Mesendoderm (in vitro differentiated cells): ENCODE data around the gene CCL19.

Experiments
- DNase-seq: peaks from one replicate; pipeline ENCODE4 v3.0.0; 2013
- H2AK5ac ChIP-seq: 2 replicates; pipeline ENCODE4 v1.6.1; 2013; ENCODE audit warnings: low read length, inconsistent platforms
- H2BK120ac ChIP-seq: 2 replicates; pipeline ENCODE4 v1.6.1; 2013; ENCODE audit warnings: low read depth, mild to moderate bottlenecking, low read length, moderate library complexity, mixed read lengths
- H2BK15ac ChIP-seq: replicated peaks from 2 replicates; pipeline ENCODE4 v1.6.1; 2013; ENCODE audit warnings: low read depth, mild to moderate bottlenecking, moderate library complexity
- H2BK5ac ChIP-seq: 2 replicates; pipeline ENCODE4 v1.6.1; 2013; ENCODE audit warnings: low read length, inconsistent platforms
- H3K18ac ChIP-seq: 2 replicates; pipeline ENCODE4 v1.6.1; 2013; ENCODE audit warnings: mild to moderate bottlenecking, low read length, mixed read lengths
- H3K23ac ChIP-seq: one replicate; pipeline ENCODE4 v1.6.1; 2013; ENCODE audit warnings: low read length
- H3K27ac ChIP-seq: 2 replicates; pipeline ENCODE4 v1.5.1; 2013; ENCODE audit warnings: low read depth, mild to moderate bottlenecking, inconsistent platforms, low read length, moderate library complexity
- H3K27me3 ChIP-seq: 2 replicates; pipeline ENCODE4 v1.6.1; 2013; ENCODE audit warnings: low read length, control low read depth, mild to moderate bottlenecking, inconsistent platforms; ENCODE audit not compliant: insufficient read depth, poor library complexity
- H3K36me3 ChIP-seq: 2 replicates; pipeline ENCODE4 v1.6.1; 2013; ENCODE audit warnings: low read length, inconsistent platforms; ENCODE audit not compliant: control insufficient read depth, insufficient read depth
- H3K4ac ChIP-seq: one replicate; pipeline ENCODE4 v1.6.1; 2013; ENCODE audit warnings: low read depth, mild to moderate bottlenecking, low read length, moderate library complexity
- H3K4me1 ChIP-seq: 2 replicates; pipeline ENCODE4 v1.6.1; 2013; ENCODE audit warnings: low read depth, low read length, inconsistent platforms; ENCODE audit not compliant: control insufficient read depth
- H3K4me2 ChIP-seq: 2 replicates; pipeline ENCODE4 v1.6.1; 2013; ENCODE audit warnings: low read length
- H3K4me3 ChIP-seq: 2 replicates; pipeline ENCODE4 v1.5.1; 2013; ENCODE audit warnings: mild to moderate bottlenecking, low read length
- H3K56ac ChIP-seq: one replicate; pipeline ENCODE4 v1.6.1; 2013; ENCODE audit warnings: low read length
- H3K79me1 ChIP-seq: 2 replicates; pipeline ENCODE4 v1.6.1; 2013; ENCODE audit warnings: low read length, inconsistent platforms
- H3K79me2 ChIP-seq: 2 replicates; pipeline ENCODE4 v1.6.1; 2013; ENCODE audit warnings: mild to moderate bottlenecking, low read length; ENCODE audit not compliant: control insufficient read depth, insufficient read depth
- H3K9ac ChIP-seq: 2 replicates; pipeline ENCODE4 v1.6.1; 2013; ENCODE audit warnings: low read length, inconsistent platforms
- H4K5ac ChIP-seq: one replicate; pipeline ENCODE4 v1.6.1; 2013; ENCODE audit warnings: low read length
- H4K8ac ChIP-seq: one replicate; pipeline ENCODE4 v1.6.1; 2013; ENCODE audit warnings: low read depth, mild to moderate bottlenecking, control low read depth, low read length, moderate library complexity
- WGBS: extraction: QIAGEN DNeasy Blood & Tissue Kit; methylation state at CpG from one replicate; pipeline ENCODE4 v1.1.7; 2013; ENCODE audit warnings: low lambda C conversion rate, missing lambda C conversion rate; ENCODE audit not compliant: insufficient coverage; ENCODE audit errors: extremely low coverage; 5-methylcytosine and 5-hydroxymethylcytosine counted together

The CCL19 gene

GRCh38 chr9:34715639-34716215 is 24.7 kb upstream of the CCL19 start:
- H4K8ac ChIP-seq, result no peak overlapping the region
- no peak for DNase-seq
- no CpG with 5 or more reads among the region's 7 CpGs for WGBS
- no peak overlapping the region for H2BK15ac ChIP-seq
- no peak overlapping the region for H3K23ac ChIP-seq
- H2BK120ac ChIP-seq, result no peak overlapping the region
- no peaks in the 10 kb centered on the region for H3K36me3 ChIP-seq
- no peak overlapping the region for H3K4ac ChIP-seq
- no peak overlapping the region for H3K9ac ChIP-seq
- no peak overlapping the region for H2BK5ac ChIP-seq
- no peak overlapping the region for H3K4me2 ChIP-seq
- no peaks in the 10 kb centered on the region for H3K79me1 ChIP-seq
- no peak overlapping the region for H3K18ac ChIP-seq
- H3K56ac ChIP-seq, result no peak overlapping the region
- no peak overlapping the region for H2AK5ac ChIP-seq
- H3K27ac ChIP-seq, result no peak overlapping the region
- no peak overlapping the region for H4K5ac ChIP-seq
- H3K4me1 ChIP-seq, result no peaks in the 10 kb centered on the region
- no peak overlapping the region for H3K4me3 ChIP-seq
- H3K27me3 ChIP-seq, result no peaks in the 10 kb centered on the region
- H3K79me2 ChIP-seq, result no peaks in the 10 kb centered on the region

- Histone ChIP-seq H3K36me3 (no peaks in the 10 kb centered on the region), H3K56ac (no peak overlapping the region), H3K9ac (no peak overlapping the region), H3K23ac (no peak overlapping the region), H3K4me3 (no peak overlapping the region), H3K4me1 (no peaks in the 10 kb centered on the region), H3K18ac (no peak overlapping the region), H2BK120ac (no peak overlapping the region), H2AK5ac (no peak overlapping the region), H3K27me3 (no peaks in the 10 kb centered on the region), H3K4me2 (no peak overlapping the region), H3K79me1 (no peaks in the 10 kb centered on the region), H3K79me2 (no peaks in the 10 kb centered on the region), H3K27ac (no peak overlapping the region), H4K8ac (no peak overlapping the region), H4K5ac (no peak overlapping the region), H2BK5ac (no peak overlapping the region), H3K4ac (no peak overlapping the region), H2BK15ac (no peak overlapping the region)
- no peak for DNase-seq
Observed at GRCh38 chr9:34714007-34714406, 22.9 kb upstream of the CCL19 start.

DNA sequence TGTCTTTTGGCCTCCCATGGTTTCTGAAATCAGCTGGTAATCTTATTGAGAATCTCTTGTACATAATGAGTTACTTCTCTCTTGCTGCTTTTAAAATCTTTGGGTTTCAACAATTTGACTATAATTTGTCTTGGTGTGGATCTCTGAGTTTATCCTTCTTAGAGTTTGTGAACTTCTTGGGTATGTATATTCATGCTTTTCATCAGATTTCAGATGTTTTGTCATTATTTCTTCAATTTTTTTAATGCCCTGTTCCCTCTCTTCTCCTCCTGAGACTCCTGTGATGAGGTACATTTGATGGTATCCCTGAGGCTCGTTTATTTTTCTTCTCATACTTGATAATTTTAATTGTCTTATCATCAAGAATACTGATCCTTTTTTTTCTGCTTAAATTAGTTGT is 21.1 kb upstream of the CCL19 start:
- no peak for DNase-seq
- Histone ChIP-seq H2BK5ac (no peak overlapping the region), H2BK15ac (no peak overlapping the region), H2BK120ac (no peak overlapping the region), H3K4me3 (no peak overlapping the region), H3K27me3 (no peaks in the 10 kb centered on the region), H3K18ac (no peak overlapping the region), H3K27ac (no peak overlapping the region), H3K79me1 (no peaks in the 10 kb centered on the region), H3K36me3 (no peaks in the 10 kb centered on the region), H4K5ac (no peak overlapping the region), H2AK5ac (no peak overlapping the region), H3K9ac (no peak overlapping the region), H3K23ac (no peak overlapping the region), H3K56ac (no peak overlapping the region), H3K4me1 (no peaks in the 10 kb centered on the region), H3K79me2 (no peaks in the 10 kb centered on the region), H3K4ac (no peak overlapping the region), H3K4me2 (no peak overlapping the region), H4K8ac (no peak overlapping the region)
- no CpG with 5 or more reads among the region's 1 CpG for WGBS

GRCh38 chr9:34710023-34710422 is 18.9 kb upstream of the CCL19 start, which contains the start of gene CCL21:
Gene CCL21 (minus strand): TSS chr9:34710136. CDS start chr9:34710066, 70 bp downstream.
- H2BK15ac ChIP-seq, result no peak within 1 kb of the TSS
- H3K4me3 ChIP-seq, result no peak within 1 kb of the TSS
- no peak for DNase-seq
- no peak within 1 kb of the TSS for H3K23ac ChIP-seq
- no peak within 1 kb of the TSS for H2BK120ac ChIP-seq
- no peak within 1 kb of the TSS for H3K27ac ChIP-seq
- H3K27me3 ChIP-seq, result no peaks in the 10 kb centered on the region
- no peak within 1 kb of the TSS for H3K56ac ChIP-seq
- H3K79me1 ChIP-seq, result no peaks in the 10 kb centered on the region
- no peak within 1 kb of the TSS for H4K8ac ChIP-seq
- no peak within 1 kb of the TSS for H3K18ac ChIP-seq
- no peaks in the 10 kb centered on the region for H3K79me2 ChIP-seq
- no peak within 1 kb of the TSS for H2AK5ac ChIP-seq
- H2BK5ac ChIP-seq, result no peak within 1 kb of the TSS
- no peak within 1 kb of the TSS for H3K4me2 ChIP-seq
- H4K5ac ChIP-seq, result no peak within 1 kb of the TSS
- no peak within 1 kb of the TSS for H3K9ac ChIP-seq
- H3K36me3 ChIP-seq, result no peaks in the 10 kb centered on the region
- H3K4me1 ChIP-seq, result no peaks in the 10 kb centered on the region
- no CpG with 5 or more reads among the region's 2 CpGs for WGBS
- no peak within 1 kb of the TSS for H3K4ac ChIP-seq

DNA sequence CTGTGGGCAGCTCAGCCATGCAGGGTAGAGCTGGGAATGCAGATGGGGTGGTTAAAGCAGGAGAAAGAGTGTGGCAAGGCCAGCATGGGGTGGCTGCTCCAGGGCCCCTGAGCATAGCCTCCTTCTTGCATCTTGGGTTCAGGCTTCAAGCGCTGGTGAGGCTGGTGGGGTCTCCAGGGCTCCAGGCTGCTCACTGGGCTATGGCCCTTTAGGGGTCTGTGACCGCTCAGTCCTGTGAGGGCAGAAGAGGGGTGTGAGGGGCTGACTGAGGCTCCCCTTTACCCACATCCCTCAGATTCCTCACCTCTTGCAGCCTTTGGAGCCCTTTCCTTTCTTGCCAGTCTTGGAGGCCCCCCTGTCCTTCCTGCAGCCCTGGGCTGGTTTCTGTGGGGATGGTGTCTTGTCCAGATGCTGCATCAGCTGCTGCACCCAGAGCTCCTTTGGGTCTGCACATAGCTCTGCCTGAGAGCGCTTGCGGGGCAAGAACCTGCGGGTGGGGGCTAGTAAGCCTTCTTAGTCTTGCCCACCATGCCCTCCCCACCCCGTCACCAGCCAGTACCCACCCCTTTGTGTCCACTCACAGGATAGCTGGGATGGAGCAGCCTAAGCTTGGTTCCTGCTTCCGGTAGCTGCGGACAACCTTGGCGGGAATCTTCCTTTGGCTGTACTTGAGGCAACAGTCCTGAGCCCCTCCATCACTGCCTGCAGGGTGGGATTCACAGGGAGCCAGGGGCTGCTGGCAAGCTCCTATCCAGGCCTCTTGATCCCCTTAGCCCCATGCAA is 18.3 kb upstream of the CCL19 start:
- no CpG with 5 or more reads among the region's 9 CpGs for WGBS
- H3K79me2 ChIP-seq, result no peaks in the 10 kb centered on the region
- no peak overlapping the region for H2BK15ac ChIP-seq
- no peak overlapping the region for H3K18ac ChIP-seq
- no peaks in the 10 kb centered on the region for H3K4me1 ChIP-seq
- H3K27me3 ChIP-seq, result no peaks in the 10 kb centered on the region
- no peak overlapping the region for H4K5ac ChIP-seq
- no peak overlapping the region for H3K9ac ChIP-seq
- H3K4me3 ChIP-seq, result no peak overlapping the region
- DNase-seq, result no peak
- H3K56ac ChIP-seq, result no peak overlapping the region
- H2BK120ac ChIP-seq, result no peak overlapping the region
- no peak overlapping the region for H3K4ac ChIP-seq
- H3K4me2 ChIP-seq, result no peak overlapping the region
- no peak overlapping the region for H3K27ac ChIP-seq
- H4K8ac ChIP-seq, result no peak overlapping the region
- H2BK5ac ChIP-seq, result no peak overlapping the region
- H3K23ac ChIP-seq, result no peak overlapping the region
- no peaks in the 10 kb centered on the region for H3K36me3 ChIP-seq
- no peaks in the 10 kb centered on the region for H3K79me1 ChIP-seq
- H2AK5ac ChIP-seq, result no peak overlapping the region

- no peak overlapping the region for H4K8ac ChIP-seq
- H3K56ac ChIP-seq, result no peak overlapping the region
- H3K27ac ChIP-seq, result no peak overlapping the region
- H3K23ac ChIP-seq, result no peak overlapping the region
- no peaks in the 10 kb centered on the region for H3K4me1 ChIP-seq
- H3K4me3 ChIP-seq, result no peak overlapping the region
- H3K36me3 ChIP-seq, result no peaks in the 10 kb centered on the region
- H2BK120ac ChIP-seq, result no peak overlapping the region
- no peaks in the 10 kb centered on the region for H3K27me3 ChIP-seq
- H3K18ac ChIP-seq, result no peak overlapping the region
- no peak overlapping the region for H2AK5ac ChIP-seq
- H2BK5ac ChIP-seq, result no peak overlapping the region
- no peak overlapping the region for H2BK15ac ChIP-seq
- no peaks in the 10 kb centered on the region for H3K79me2 ChIP-seq
- DNase-seq, result no peak
- no peak overlapping the region for H3K4ac ChIP-seq
- no peak overlapping the region for H4K5ac ChIP-seq
- WGBS, result no CpG with 5 or more reads among the region's 2 CpGs
- H3K79me1 ChIP-seq, result no peaks in the 10 kb centered on the region
- H3K9ac ChIP-seq, result no peak overlapping the region
- H3K4me2 ChIP-seq, result no peak overlapping the region
Observed at GRCh38 chr9:34707130-34707529, 16.1 kb upstream of the CCL19 start.
